HepG2 (cell line): ENCODE results near the gene MAMSTR. TPM values are rescaled to one million over a fixed set of nuclear protein-coding genes. Genes with fewer than 3 reads are reported as not detected.

Experiments used
- EEA1 ChIP-seq: sonication (generic); formaldehyde crosslinking; IDR thresholded peaks from 2 replicates; pipeline ENCODE4 v1.5.1; 2020; ENCODE audit warnings: mild to moderate bottlenecking, missing genetic modification reagents, borderline replicate concordance
- ELF4 ChIP-seq: sonication (generic); formaldehyde crosslinking; IDR thresholded peaks from 2 replicates; pipeline ENCODE4 v1.5.0; 2020; ENCODE audit warnings: missing genetic modification reagents, mild to moderate bottlenecking, moderate library complexity, borderline replicate concordance
- MYC ChIP-seq: sonication (generic); formaldehyde crosslinking; IDR thresholded peaks from 2 replicates; pipeline ENCODE4 v1.9.0; 2021; ENCODE audit warnings: missing genetic modification reagents, borderline replicate concordance
- NFRKB ChIP-seq: fragments of 450-650 bp; IDR thresholded peaks from 2 replicates; pipeline ENCODE4 v1.6.1; 2017
- NKX3-1 ChIP-seq: sonication (generic); formaldehyde crosslinking; IDR thresholded peaks from 2 replicates; pipeline ENCODE4 v1.5.0; 2020; ENCODE audit warnings: missing genetic modification reagents
- TAF1 ChIP-seq: sonication (generic); formaldehyde crosslinking; IDR thresholded peaks from 2 replicates; pipeline ENCODE4 v1.4.0; 2020; ENCODE audit warnings: missing genetic modification reagents
- TEAD2 ChIP-seq: sonication (generic); formaldehyde crosslinking; IDR thresholded peaks from 2 replicates; pipeline ENCODE4 v1.9.0; 2021; ENCODE audit warnings: missing genetic modification reagents
- TP53 ChIP-seq: sonication (generic); formaldehyde crosslinking; conservative IDR thresholded peaks from 2 replicates; pipeline ENCODE4 v1.4.0; 2020; ENCODE audit warnings: missing genetic modification reagents
- YEATS4 ChIP-seq: sonication (generic); formaldehyde crosslinking; IDR thresholded peaks from 2 replicates; pipeline ENCODE4 v1.4.0; 2020; ENCODE audit warnings: missing genetic modification reagents, borderline replicate concordance
- ZBTB37 ChIP-seq: sonication (generic); formaldehyde crosslinking; IDR thresholded peaks from 2 replicates; pipeline ENCODE4 v1.4.0; 2020; ENCODE audit warnings: mild to moderate bottlenecking, missing genetic modification reagents
- ZBTB39 ChIP-seq: sonication (generic); formaldehyde crosslinking; IDR thresholded peaks from 2 replicates; pipeline ENCODE4 v1.5.0; 2020; ENCODE audit warnings: missing genetic modification reagents
- ZBTB7A ChIP-seq: sonication (generic); formaldehyde crosslinking; IDR thresholded peaks from 2 replicates; pipeline ENCODE4 v1.8.0; 2022; ENCODE audit warnings: mild to moderate bottlenecking, missing genetic modification reagents
- ZNF256 ChIP-seq: sonication (generic); formaldehyde crosslinking; conservative IDR thresholded peaks from 2 replicates; pipeline ENCODE4 v1.4.0; 2020; ENCODE audit warnings: missing genetic modification reagents
- ZNF776 ChIP-seq: sonication (generic); formaldehyde crosslinking; IDR thresholded peaks from 2 replicates; pipeline ENCODE4 v1.4.0; 2020; ENCODE audit warnings: mild to moderate bottlenecking, missing genetic modification reagents
- ZNF841 ChIP-seq: sonication (generic); formaldehyde crosslinking; IDR thresholded peaks from 2 replicates; pipeline ENCODE4 v1.8.1; 2023; ENCODE audit warnings: missing genetic modification reagents, borderline replicate concordance
- polyA plus RNA-seq, 8 experiments: library from polyadenylated mRNA; depleted of rRNA in 3 of 8; stranded (reverse) in 7 of 8; unstranded in 1 of 8; fragments of >200 nt; fragmentation: Illumina TruSeq in 4 of 8; extraction: Trizol in 4 of 8; gene quantifications; 2 replicates each; pipeline versions ENCODE4 v1.2.1 to v1.2.3, GENCODE V29; 2011 to 2016; ENCODE audit warnings: low read depth in 4 of 8, missing spikeins in 1 of 8, mixed read lengths in 1 of 8; ENCODE audit not compliant: insufficient read depth in 1 of 8
- total RNA-seq, 5 experiments: library from RNA; depleted of rRNA; stranded (reverse); fragments of >200 nt; fragmentation: Illumina TruSeq; extraction: Trizol; gene quantifications; 2 replicates each; pipeline ENCODE4 v1.2.3, GENCODE V29; 2016; ENCODE audit warnings: low read depth in 1 of 5
- TF ChIP-seq, protein P1 (sequence below): sonication (generic); formaldehyde crosslinking; IDR thresholded peaks from 2 replicates; pipeline ENCODE4 v1.4.0; 2020; ENCODE audit warnings: mild to moderate bottlenecking, missing genetic modification reagents
- TF ChIP-seq, protein P2 (sequence below): sonication (generic); formaldehyde crosslinking; IDR thresholded peaks from 2 replicates; pipeline ENCODE4 v1.8.0; 2022; ENCODE audit warnings: missing genetic modification reagents, low read depth, mild to moderate bottlenecking, borderline replicate concordance
- TF ChIP-seq, protein P3 (sequence below): sonication (generic); formaldehyde crosslinking; IDR thresholded peaks from 2 replicates; pipeline ENCODE4 v1.8.1; 2023; ENCODE audit warnings: missing genetic modification reagents, mild to moderate bottlenecking, borderline replicate concordance
- TF ChIP-seq, protein P4 (sequence below): sonication (generic); formaldehyde crosslinking; IDR thresholded peaks from 2 replicates; pipeline ENCODE4 v1.4.0; 2020; ENCODE audit warnings: missing genetic modification reagents

MAMSTR gene
- total and polyA plus RNA-seq, 2 of the 13 experiments (the other 11 are each of a cell fraction or from before 2014, with no cell fraction given): 2.2 to 2.4 TPM

GRCh38 chr19:48715681-48716171, 3.8 kb downstream of the MAMSTR start (continued):
- TF ChIP-seq ZBTB37 (CRISPR knock-in tag): no peak
- no peak for TF ChIP-seq YEATS4 (CRISPR knock-in tag)
- TF ChIP-seq, protein P1, sequence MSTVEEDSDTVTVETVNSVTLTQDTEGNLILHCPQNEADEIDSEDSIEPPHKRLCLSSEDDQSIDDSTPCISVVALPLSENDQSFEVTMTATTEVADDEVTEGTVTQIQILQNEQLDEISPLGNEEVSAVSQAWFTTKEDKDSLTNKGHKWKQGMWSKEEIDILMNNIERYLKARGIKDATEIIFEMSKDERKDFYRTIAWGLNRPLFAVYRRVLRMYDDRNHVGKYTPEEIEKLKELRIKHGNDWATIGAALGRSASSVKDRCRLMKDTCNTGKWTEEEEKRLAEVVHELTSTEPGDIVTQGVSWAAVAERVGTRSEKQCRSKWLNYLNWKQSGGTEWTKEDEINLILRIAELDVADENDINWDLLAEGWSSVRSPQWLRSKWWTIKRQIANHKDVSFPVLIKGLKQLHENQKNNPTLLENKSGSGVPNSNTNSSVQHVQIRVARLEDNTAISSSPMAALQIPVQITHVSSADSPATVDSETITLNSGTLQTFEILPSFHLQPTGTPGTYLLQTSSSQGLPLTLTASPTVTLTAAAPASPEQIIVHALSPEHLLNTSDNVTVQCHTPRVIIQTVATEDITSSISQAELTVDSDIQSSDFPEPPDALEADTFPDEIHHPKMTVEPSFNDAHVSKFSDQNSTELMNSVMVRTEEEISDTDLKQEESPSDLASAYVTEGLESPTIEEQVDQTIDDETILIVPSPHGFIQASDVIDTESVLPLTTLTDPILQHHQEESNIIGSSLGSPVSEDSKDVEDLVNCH: no peak
- TF ChIP-seq TP53 (CRISPR knock-in tag): no peak
- no peak for TF ChIP-seq ZNF776 (CRISPR knock-in tag)
- TF ChIP-seq NKX3-1 (CRISPR knock-in tag): no peak
- TF ChIP-seq, protein P2, sequence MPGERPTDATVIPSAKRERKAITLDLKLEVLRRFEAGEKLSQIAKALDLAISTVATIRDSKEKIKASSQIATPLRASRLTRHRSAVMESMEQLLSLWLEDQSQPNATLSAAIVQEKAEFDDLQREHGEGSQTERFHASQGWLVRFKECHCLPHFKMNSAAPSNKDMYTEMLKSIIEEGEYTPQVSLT (CRISPR knock-in tag): no peak
- 0 out of 2 replicates have a peak, but pooled peaks have one; percentile 24 for TF ChIP-seq EEA1 (CRISPR knock-in tag)
- TF ChIP-seq, protein P3, sequence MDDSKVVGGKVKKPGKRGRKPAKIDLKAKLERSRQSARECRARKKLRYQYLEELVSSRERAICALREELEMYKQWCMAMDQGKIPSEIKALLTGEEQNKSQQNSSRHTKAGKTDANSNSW (CRISPR knock-in tag): no peak
- no peak for TF ChIP-seq ZNF841 (CRISPR knock-in tag)
- TF ChIP-seq ZNF256 (CRISPR knock-in tag): no peak
- TF ChIP-seq, protein P4, sequence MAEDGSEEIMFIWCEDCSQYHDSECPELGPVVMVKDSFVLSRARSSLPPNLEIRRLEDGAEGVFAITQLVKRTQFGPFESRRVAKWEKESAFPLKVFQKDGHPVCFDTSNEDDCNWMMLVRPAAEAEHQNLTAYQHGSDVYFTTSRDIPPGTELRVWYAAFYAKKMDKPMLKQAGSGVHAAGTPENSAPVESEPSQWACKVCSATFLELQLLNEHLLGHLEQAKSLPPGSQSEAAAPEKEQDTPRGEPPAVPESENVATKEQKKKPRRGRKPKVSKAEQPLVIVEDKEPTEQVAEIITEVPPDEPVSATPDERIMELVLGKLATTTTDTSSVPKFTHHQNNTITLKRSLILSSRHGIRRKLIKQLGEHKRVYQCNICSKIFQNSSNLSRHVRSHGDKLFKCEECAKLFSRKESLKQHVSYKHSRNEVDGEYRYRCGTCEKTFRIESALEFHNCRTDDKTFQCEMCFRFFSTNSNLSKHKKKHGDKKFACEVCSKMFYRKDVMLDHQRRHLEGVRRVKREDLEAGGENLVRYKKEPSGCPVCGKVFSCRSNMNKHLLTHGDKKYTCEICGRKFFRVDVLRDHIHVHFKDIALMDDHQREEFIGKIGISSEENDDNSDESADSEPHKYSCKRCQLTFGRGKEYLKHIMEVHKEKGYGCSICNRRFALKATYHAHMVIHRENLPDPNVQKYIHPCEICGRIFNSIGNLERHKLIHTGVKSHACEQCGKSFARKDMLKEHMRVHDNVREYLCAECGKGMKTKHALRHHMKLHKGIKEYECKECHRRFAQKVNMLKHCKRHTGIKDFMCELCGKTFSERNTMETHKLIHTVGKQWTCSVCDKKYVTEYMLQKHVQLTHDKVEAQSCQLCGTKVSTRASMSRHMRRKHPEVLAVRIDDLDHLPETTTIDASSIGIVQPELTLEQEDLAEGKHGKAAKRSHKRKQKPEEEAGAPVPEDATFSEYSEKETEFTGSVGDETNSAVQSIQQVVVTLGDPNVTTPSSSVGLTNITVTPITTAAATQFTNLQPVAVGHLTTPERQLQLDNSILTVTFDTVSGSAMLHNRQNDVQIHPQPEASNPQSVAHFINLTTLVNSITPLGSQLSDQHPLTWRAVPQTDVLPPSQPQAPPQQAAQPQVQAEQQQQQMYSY (CRISPR knock-in tag): no peak
- no peak for TF ChIP-seq ELF4
- TF ChIP-seq ZBTB7A: 0 out of 2 replicates have a peak, but pooled peaks have one; percentile 18
- TF ChIP-seq TAF1: no peak
- no peak for TF ChIP-seq NFRKB
- no peak for TF ChIP-seq TEAD2 (CRISPR knock-in tag)
- TF ChIP-seq MYC (CRISPR knock-in tag): peak; percentile 21; the same call in 1 of the 2 replicates
- TF ChIP-seq ZBTB39 (CRISPR knock-in tag): no peak
